Measurements from ENCODE around the gene PLXDC1.

DNA sequence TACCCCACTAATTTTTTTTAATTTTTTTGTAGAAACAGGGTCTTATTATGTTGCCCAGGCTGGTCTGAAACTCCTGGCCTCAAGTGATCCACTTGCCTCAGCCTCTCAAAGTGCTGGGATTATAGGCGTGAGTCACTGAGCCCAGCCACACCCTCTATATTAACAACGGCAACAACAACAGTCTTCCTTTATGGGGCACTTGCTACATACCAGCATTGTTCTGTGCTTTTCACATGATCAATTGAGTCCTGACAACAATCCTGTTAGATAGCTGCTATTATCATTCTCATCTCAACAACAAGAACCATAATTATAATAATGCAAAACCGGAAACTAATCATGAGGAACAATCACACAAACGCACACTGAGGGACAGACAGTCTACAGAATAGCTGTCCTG lies 27.1 kb upstream of the PLXDC1 start:
- TF ChIP-seq CTCF (IDR thresholded peaks at IDR 0.05; ENCODE audit: low read depth, low read length, poor library complexity, severe bottlenecking) (no peak), EZH2phosphoT487 (IDR thresholded peaks at IDR 0.05; ENCODE audit: borderline replicate concordance, low read length) (no peak)
